ENCODE results near the gene PHOX2B.
"Not testable (repeated sequence)": the region's sequence is repeated elsewhere in the genome, so short reads cannot be mapped to it uniquely, and the experiment has no call there.

Gene PHOX2B

GRCh38 chr4:41714364-41715000 lies 34.0 kb downstream of the PHOX2B start:
- no peak overlapping the region for H3K4me2 ChIP-seq (ENCODE audit: low read length)
- H3K27ac ChIP-seq (ENCODE audit: low read depth, low read length): no peak overlapping the region
- no peaks in the 10 kb centered on the region for H3K4me1 ChIP-seq (ENCODE audit: control insufficient read depth, low read length)
- H3F3A ChIP-seq (ENCODE audit: control insufficient read depth, insufficient read depth): no peaks in the 10 kb centered on the region
- no peak overlapping the region for H3K4me3 ChIP-seq (ENCODE audit: low read length)
- no peaks in the 10 kb centered on the region for H3K79me2 ChIP-seq (ENCODE audit: control insufficient read depth, low read length)
- no peaks in the 10 kb centered on the region for H3K9me2 ChIP-seq (replicated peaks; ENCODE audit: control insufficient read depth, low read length)
- H3K9me3 ChIP-seq (ENCODE audit: control insufficient read depth, insufficient read depth, low read length): no peaks in the 10 kb centered on the region
- no peaks in the 10 kb centered on the region for H3K36me3 ChIP-seq (ENCODE audit: control insufficient read depth, low read length)
- TF ChIP-seq EZH2phosphoT487 (IDR thresholded peaks at IDR 0.05; ENCODE audit: borderline replicate concordance, low read length) (no peak), CTCF (IDR thresholded peaks at IDR 0.05; ENCODE audit: low read depth, low read length, poor library complexity, severe bottlenecking) (no peak)
- no peaks in the 10 kb centered on the region; the same call in 1 of the 2 replicates for H3K27me3 ChIP-seq (ENCODE audit: control insufficient read depth, low read length)
- no peaks in the 10 kb centered on the region for H4K20me1 ChIP-seq (ENCODE audit: control insufficient read depth, insufficient read depth, low read depth, low read length)

- Histone ChIP-seq H3K27ac (ENCODE audit: low read depth, low read length) (no peak overlapping the region), H3K79me2 (ENCODE audit: control insufficient read depth, low read length) (no peaks in the 10 kb centered on the region), H3K36me3 (ENCODE audit: control insufficient read depth, low read length) (no peaks in the 10 kb centered on the region), H3K27me3 (ENCODE audit: control insufficient read depth, low read length) (no peaks in the 10 kb centered on the region; the same call in 1 of the 2 replicates), H3K9me3 (ENCODE audit: control insufficient read depth, insufficient read depth, low read length) (no peaks in the 10 kb centered on the region), H3K9me2 (replicated peaks; ENCODE audit: control insufficient read depth, low read length) (no peaks in the 10 kb centered on the region), H3F3A (ENCODE audit: control insufficient read depth, insufficient read depth) (no peaks in the 10 kb centered on the region), H3K4me1 (ENCODE audit: control insufficient read depth, low read length) (no peaks in the 10 kb centered on the region), H3K4me3 (ENCODE audit: low read length) (no peak overlapping the region), H3K4me2 (ENCODE audit: low read length) (no peak overlapping the region), H4K20me1 (ENCODE audit: control insufficient read depth, insufficient read depth, low read depth, low read length) (no peaks in the 10 kb centered on the region)
- TF ChIP-seq EZH2phosphoT487 (IDR thresholded peaks at IDR 0.05; ENCODE audit: borderline replicate concordance, low read length) (no peak), CTCF (IDR thresholded peaks at IDR 0.05; ENCODE audit: low read depth, low read length, poor library complexity, severe bottlenecking) (no peak)
These were observed 34.8 kb downstream of the PHOX2B start for GRCh38 chr4:41713768-41714167.

- no peaks in the 10 kb centered on the region for H3K9me3 ChIP-seq (ENCODE audit: control insufficient read depth, insufficient read depth, low read length)
- no peaks in the 10 kb centered on the region for H3K9me2 ChIP-seq (replicated peaks; ENCODE audit: control insufficient read depth, low read length)
- no peak overlapping the region for H3K27ac ChIP-seq (ENCODE audit: low read depth, low read length)
- no peaks in the 10 kb centered on the region for H4K20me1 ChIP-seq (ENCODE audit: control insufficient read depth, insufficient read depth, low read depth, low read length)
- TF ChIP-seq EZH2phosphoT487 (IDR thresholded peaks at IDR 0.05; ENCODE audit: borderline replicate concordance, low read length) (no peak), CTCF (IDR thresholded peaks at IDR 0.05; ENCODE audit: low read depth, low read length, poor library complexity, severe bottlenecking) (no peak)
- no peaks in the 10 kb centered on the region for H3F3A ChIP-seq (ENCODE audit: control insufficient read depth, insufficient read depth)
- no peak overlapping the region for H3K4me2 ChIP-seq (ENCODE audit: low read length)
- H3K79me2 ChIP-seq (ENCODE audit: control insufficient read depth, low read length): no peaks in the 10 kb centered on the region
- no peaks in the 10 kb centered on the region for H3K36me3 ChIP-seq (ENCODE audit: control insufficient read depth, low read length)
- no peaks in the 10 kb centered on the region for H3K4me1 ChIP-seq (ENCODE audit: control insufficient read depth, low read length)
- H3K4me3 ChIP-seq (ENCODE audit: low read length): no peak overlapping the region
- peaks cover 2% of the 10 kb centered on the region; the same call in 1 of the 2 replicates for H3K27me3 ChIP-seq (ENCODE audit: control insufficient read depth, low read length)
These were observed 36.1 kb downstream of the PHOX2B start for GRCh38 chr4:41712425-41712824.

DNA sequence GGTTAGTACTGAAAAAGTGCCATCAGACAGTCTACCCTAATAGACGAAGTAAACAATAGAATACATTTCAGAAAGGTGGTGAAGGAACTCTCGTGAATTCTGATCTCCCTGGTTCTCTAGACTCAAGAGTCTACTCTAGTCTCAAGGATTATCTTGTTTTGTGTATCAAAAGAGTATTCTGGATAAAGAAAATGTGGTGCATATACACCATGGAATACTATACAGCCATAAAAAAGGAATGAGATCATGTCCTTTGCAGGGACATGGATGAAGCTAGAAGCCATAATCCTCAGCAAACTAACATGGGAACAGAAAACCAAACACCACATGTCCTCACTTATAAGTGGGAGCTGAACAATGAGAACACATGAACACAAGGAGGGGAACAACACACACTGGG lies 36.9 kb downstream of the PHOX2B start:
- H3K4me2 ChIP-seq (ENCODE audit: low read length); H3K27me3 ChIP-seq (ENCODE audit: control insufficient read depth, low read length); H4K20me1 ChIP-seq (ENCODE audit: control insufficient read depth, insufficient read depth, low read depth, low read length); H3K9me2 ChIP-seq (replicated peaks; ENCODE audit: control insufficient read depth, low read length); H3K4me1 ChIP-seq (ENCODE audit: control insufficient read depth, low read length); H3K4me3 ChIP-seq (ENCODE audit: low read length); H3K27ac ChIP-seq (ENCODE audit: low read depth, low read length); H3K36me3 ChIP-seq (ENCODE audit: control insufficient read depth, low read length); H3F3A ChIP-seq (ENCODE audit: control insufficient read depth, insufficient read depth); H3K9me3 ChIP-seq (ENCODE audit: control insufficient read depth, insufficient read depth, low read length); H3K79me2 ChIP-seq (ENCODE audit: control insufficient read depth, low read length): not testable (repeated sequence)
